HepG2 (cell line): ENCODE measurements around the gene FSCN2. TPM values are rescaled to one million over a fixed set of nuclear protein-coding genes. Genes with fewer than 3 reads are reported as not detected.

Source experiments
- ARID2 ChIP-seq: sonication (generic); formaldehyde crosslinking; IDR thresholded peaks from 2 replicates; pipeline ENCODE4 v1.8.1; 2022; ENCODE audit warnings: mild to moderate bottlenecking, missing genetic modification reagents, borderline replicate concordance
- ARNT2 ChIP-seq: sonication (generic); formaldehyde crosslinking; IDR thresholded peaks from 2 replicates; pipeline ENCODE4 v1.8.0; 2022; ENCODE audit warnings: mild to moderate bottlenecking, low read depth, missing genetic modification reagents, moderate library complexity
- BCL6 ChIP-seq: IDR thresholded peaks from 2 replicates; pipeline ENCODE4 v1.6.1; 2016; ENCODE audit warnings: missing genetic modification reagents, missing compliant biosample characterization
- BRCA1 ChIP-seq: sonication (generic); formaldehyde crosslinking; IDR thresholded peaks from 2 replicates; pipeline ENCODE4 v1.4.0; 2020; ENCODE audit warnings: missing genetic modification reagents
- CBX5 ChIP-seq: sonication (generic); formaldehyde crosslinking; IDR thresholded peaks from 2 replicates; pipeline ENCODE4 v1.4.0; 2020; ENCODE audit warnings: missing genetic modification reagents, borderline replicate concordance
- CCAR2 ChIP-seq: fragments of 200-400 bp; formaldehyde crosslinking; optimal IDR thresholded peaks from 2 replicates; pipeline ENCODE3; 2018; ENCODE audit warnings: low read depth, mild to moderate bottlenecking, low read length, moderate library complexity
- CREM ChIP-seq, 2 experiments: sonication (generic) in 1 of 2; formaldehyde crosslinking in 1 of 2; IDR thresholded peaks; 2 replicates each; pipeline versions ENCODE4 v1.4.0 to v1.6.1; 2016 to 2020; ENCODE audit warnings: antibody characterized with exemption in 1 of 2, mild to moderate bottlenecking in 1 of 2, missing genetic modification reagents in 1 of 2
- FOXO1 ChIP-seq: sonication (generic); formaldehyde crosslinking; IDR thresholded peaks from 2 replicates; pipeline ENCODE4 v1.4.0; 2020; ENCODE audit warnings: missing genetic modification reagents
- HES4 ChIP-seq: sonication (generic); formaldehyde crosslinking; IDR thresholded peaks from 2 replicates; pipeline ENCODE4 v1.9.0; 2021; ENCODE audit warnings: mild to moderate bottlenecking, missing genetic modification reagents, borderline replicate concordance
- REPIN1 ChIP-seq: sonication (generic); formaldehyde crosslinking; IDR thresholded peaks from 2 replicates; pipeline ENCODE4 v1.8.0; 2022; ENCODE audit warnings: missing genetic modification reagents, low read depth, mild to moderate bottlenecking, borderline replicate concordance
- TMF1 ChIP-seq: sonication (generic); formaldehyde crosslinking; IDR thresholded peaks from 2 replicates; pipeline ENCODE4 v1.8.1; 2022; ENCODE audit warnings: low read depth, missing genetic modification reagents
- ZBTB14 ChIP-seq: sonication (generic); formaldehyde crosslinking; IDR thresholded peaks from 2 replicates; pipeline ENCODE4 v1.4.0; 2020; ENCODE audit warnings: missing genetic modification reagents
- ZBTB26 ChIP-seq: IDR thresholded peaks from 2 replicates; pipeline ENCODE4 v1.6.1; 2016; ENCODE audit warnings: missing compliant biosample characterization, missing genetic modification reagents, borderline replicate concordance
- ZFP36L1 ChIP-seq: sonication (generic); formaldehyde crosslinking; IDR thresholded peaks from 2 replicates; pipeline ENCODE4 v1.8.0; 2022; ENCODE audit warnings: mild to moderate bottlenecking, missing genetic modification reagents, moderate library complexity
- ZNF17 ChIP-seq: sonication (generic); formaldehyde crosslinking; IDR thresholded peaks from 2 replicates; pipeline ENCODE4 v1.5.0; 2020; ENCODE audit warnings: mild to moderate bottlenecking, missing genetic modification reagents
- ZNF256 ChIP-seq: sonication (generic); formaldehyde crosslinking; conservative IDR thresholded peaks from 2 replicates; pipeline ENCODE4 v1.4.0; 2020; ENCODE audit warnings: missing genetic modification reagents
- ZNF274 ChIP-seq: sonication (generic); formaldehyde crosslinking; IDR thresholded peaks from 2 replicates; pipeline ENCODE4 v1.5.1; 2020; ENCODE audit warnings: mild to moderate bottlenecking, missing genetic modification reagents
- ZNF597 ChIP-seq: sonication (generic); formaldehyde crosslinking; IDR thresholded peaks from 2 replicates; pipeline ENCODE4 v1.5.0; 2020; ENCODE audit warnings: missing genetic modification reagents
- polyA plus RNA-seq, 8 experiments: library from polyadenylated mRNA; depleted of rRNA in 3 of 8; stranded (reverse) in 7 of 8; unstranded in 1 of 8; fragments of >200 nt; fragmentation: Illumina TruSeq in 4 of 8; extraction: Trizol in 4 of 8; gene quantifications; 2 replicates each; pipeline versions ENCODE4 v1.2.1 to v1.2.3, GENCODE V29; 2011 to 2016; ENCODE audit warnings: low read depth in 4 of 8, missing spikeins in 1 of 8, mixed read lengths in 1 of 8; ENCODE audit not compliant: insufficient read depth in 1 of 8
- total RNA-seq, 5 experiments: library from RNA; depleted of rRNA; stranded (reverse); fragments of >200 nt; fragmentation: Illumina TruSeq; extraction: Trizol; gene quantifications; 2 replicates each; pipeline ENCODE4 v1.2.3, GENCODE V29; 2016; ENCODE audit warnings: low read depth in 1 of 5
- TF ChIP-seq, protein P1 (sequence below): sonication (generic); formaldehyde crosslinking; IDR thresholded peaks from 2 replicates; pipeline ENCODE4 v1.4.0; 2020; ENCODE audit warnings: low read depth, mild to moderate bottlenecking, missing genetic modification reagents
- TF ChIP-seq, protein P2 (sequence below): sonication (generic); formaldehyde crosslinking; IDR thresholded peaks from 2 replicates; pipeline ENCODE4 v1.9.0; 2021; ENCODE audit warnings: missing genetic modification reagents, borderline replicate concordance

FSCN2 gene
- total and polyA plus RNA-seq, 2 of the 13 experiments (the other 11 are each of a cell fraction or from before 2014, with no cell fraction given) = 0.09 TPM; not detected in 1

DNA sequence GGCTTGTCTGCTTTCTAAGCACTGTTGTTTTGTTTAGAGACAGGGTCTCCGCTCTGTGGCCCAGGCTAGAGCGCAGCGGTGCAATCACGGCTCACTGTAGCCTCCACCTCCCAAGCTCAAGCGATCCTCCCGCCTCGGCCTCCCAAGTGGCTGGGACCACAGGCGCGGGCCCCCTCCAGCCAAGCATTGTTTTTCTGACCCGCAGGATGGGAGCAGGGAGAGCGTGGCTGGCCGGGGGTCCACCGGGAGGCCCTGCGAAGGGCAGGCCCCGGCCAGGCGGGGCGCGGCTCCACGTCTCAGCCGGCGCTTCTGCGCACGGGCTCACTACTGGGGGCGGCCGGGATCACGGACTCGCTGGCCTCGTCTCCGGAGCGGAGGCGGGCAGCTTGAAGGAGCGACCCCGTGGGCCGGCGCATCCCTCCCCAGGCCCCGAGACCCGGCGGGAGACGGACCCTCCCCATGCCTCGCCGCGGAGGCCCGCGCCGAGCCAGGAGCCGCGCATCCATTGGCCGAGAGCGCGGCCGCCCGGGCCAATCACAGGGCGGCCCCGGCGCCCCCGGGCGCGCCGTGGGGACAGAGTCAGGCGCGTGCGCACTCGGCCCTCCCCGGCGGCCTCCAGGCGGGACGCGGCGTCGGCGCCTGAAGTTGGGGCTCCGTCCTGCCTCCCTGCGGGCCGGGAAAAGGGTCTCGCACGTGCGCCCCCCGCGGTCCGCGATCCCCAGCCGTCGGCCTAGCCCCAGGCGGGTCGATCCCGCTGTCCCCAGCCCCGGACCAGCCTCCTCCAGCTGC is 40.5 kb upstream of the FSCN2 start (continued):
- TF ChIP-seq, protein P1, sequence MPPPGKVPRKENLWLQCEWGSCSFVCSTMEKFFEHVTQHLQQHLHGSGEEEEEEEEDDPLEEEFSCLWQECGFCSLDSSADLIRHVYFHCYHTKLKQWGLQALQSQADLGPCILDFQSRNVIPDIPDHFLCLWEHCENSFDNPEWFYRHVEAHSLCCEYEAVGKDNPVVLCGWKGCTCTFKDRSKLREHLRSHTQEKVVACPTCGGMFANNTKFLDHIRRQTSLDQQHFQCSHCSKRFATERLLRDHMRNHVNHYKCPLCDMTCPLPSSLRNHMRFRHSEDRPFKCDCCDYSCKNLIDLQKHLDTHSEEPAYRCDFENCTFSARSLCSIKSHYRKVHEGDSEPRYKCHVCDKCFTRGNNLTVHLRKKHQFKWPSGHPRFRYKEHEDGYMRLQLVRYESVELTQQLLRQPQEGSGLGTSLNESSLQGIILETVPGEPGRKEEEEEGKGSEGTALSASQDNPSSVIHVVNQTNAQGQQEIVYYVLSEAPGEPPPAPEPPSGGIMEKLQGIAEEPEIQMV (CRISPR knock-in tag) = 0 out of 2 replicates have a peak, but pooled peaks have one; percentile 44
- no peak for TF ChIP-seq CREM (IDR thresholded peaks at IDR 0.05)
- TF ChIP-seq CREM (CRISPR knock-in tag; IDR thresholded peaks at IDR 0.05) = no peak
- no peak for TF ChIP-seq CCAR2
- peak; percentile 34; the same call in 1 of the 2 replicates for TF ChIP-seq FOXO1
- TF ChIP-seq, protein P2, sequence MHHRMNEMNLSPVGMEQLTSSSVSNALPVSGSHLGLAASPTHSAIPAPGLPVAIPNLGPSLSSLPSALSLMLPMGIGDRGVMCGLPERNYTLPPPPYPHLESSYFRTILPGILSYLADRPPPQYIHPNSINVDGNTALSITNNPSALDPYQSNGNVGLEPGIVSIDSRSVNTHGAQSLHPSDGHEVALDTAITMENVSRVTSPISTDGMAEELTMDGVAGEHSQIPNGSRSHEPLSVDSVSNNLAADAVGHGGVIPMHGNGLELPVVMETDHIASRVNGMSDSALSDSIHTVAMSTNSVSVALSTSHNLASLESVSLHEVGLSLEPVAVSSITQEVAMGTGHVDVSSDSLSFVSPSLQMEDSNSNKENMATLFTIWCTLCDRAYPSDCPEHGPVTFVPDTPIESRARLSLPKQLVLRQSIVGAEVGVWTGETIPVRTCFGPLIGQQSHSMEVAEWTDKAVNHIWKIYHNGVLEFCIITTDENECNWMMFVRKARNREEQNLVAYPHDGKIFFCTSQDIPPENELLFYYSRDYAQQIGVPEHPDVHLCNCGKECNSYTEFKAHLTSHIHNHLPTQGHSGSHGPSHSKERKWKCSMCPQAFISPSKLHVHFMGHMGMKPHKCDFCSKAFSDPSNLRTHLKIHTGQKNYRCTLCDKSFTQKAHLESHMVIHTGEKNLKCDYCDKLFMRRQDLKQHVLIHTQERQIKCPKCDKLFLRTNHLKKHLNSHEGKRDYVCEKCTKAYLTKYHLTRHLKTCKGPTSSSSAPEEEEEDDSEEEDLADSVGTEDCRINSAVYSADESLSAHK = no peak
- TF ChIP-seq REPIN1 (CRISPR knock-in tag) = 0 out of 2 replicates have a peak, but pooled peaks have one; percentile 49
- TF ChIP-seq ZNF17 = no peak
- peak; percentile 83 for TF ChIP-seq ZNF274 (CRISPR knock-in tag)
- TF ChIP-seq ZNF597 (CRISPR knock-in tag) = no peak
- no peak; the same call in 1 of the 2 replicates for TF ChIP-seq ZBTB14 (CRISPR knock-in tag)
- no peak for TF ChIP-seq CBX5 (CRISPR knock-in tag)
- peak; percentile 94 for TF ChIP-seq ARNT2
- peak; percentile 48 for TF ChIP-seq HES4 (CRISPR knock-in tag)
- peak; percentile 81 for TF ChIP-seq ZNF256
- TF ChIP-seq ZFP36L1 (CRISPR knock-in tag) = no peak
- TF ChIP-seq BCL6 = peak; percentile 9; the same call in 1 of the 2 replicates
- TF ChIP-seq ARID2 (CRISPR knock-in tag) = peak; percentile 84; the same call in 1 of the 2 replicates
- TF ChIP-seq ZBTB26 = no peak
- TF ChIP-seq TMF1 (CRISPR knock-in tag) = 0 out of 2 replicates have a peak, but pooled peaks have one; percentile 9
- no peak for TF ChIP-seq BRCA1 (CRISPR knock-in tag)
